NCI-H2081 treated with DMSO at 0.1 percent for 48 hours (cell line): ENCODE data around the gene MRPL14.

Source experiments
- DNase-seq: peaks from one replicate; lab custom pipeline; 2025; lab: John Stamatoyannopoulos, UW

Gene MRPL14

GRCh38 chr6:44078827-44079671 lies 48.2 kb downstream of the MRPL14 start:
- DNase-seq, result no peak

DNA sequence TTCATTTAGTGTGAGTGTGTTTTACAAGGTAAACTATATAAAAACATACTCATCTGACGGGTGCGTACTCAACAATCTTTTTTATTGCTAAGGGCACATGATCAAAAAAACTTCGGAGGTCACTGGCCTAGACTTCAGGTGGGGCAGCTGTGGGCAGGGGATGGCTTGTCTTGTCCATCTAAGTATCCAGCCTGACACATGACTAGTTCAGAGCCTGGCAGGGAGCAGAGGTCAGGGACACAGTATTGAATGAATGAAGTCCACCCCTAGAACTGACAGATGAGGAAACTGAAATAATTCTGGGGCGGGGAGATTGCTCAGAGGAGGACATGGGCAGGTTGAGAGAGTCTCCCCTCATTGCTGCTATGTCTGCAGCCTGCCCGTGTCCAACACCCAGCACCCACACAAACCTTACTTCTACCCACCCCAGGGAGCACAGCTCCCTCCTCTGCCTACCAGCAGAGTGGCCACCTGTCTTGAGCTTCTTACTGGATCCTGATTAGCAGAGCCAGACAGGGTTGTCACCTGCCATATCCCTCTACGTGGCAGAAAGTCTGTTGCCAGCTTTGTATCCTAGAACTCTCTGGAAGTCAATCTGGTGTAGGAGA lies 48.9 kb downstream of the MRPL14 start:
- DNase-seq, result no peak

DNA sequence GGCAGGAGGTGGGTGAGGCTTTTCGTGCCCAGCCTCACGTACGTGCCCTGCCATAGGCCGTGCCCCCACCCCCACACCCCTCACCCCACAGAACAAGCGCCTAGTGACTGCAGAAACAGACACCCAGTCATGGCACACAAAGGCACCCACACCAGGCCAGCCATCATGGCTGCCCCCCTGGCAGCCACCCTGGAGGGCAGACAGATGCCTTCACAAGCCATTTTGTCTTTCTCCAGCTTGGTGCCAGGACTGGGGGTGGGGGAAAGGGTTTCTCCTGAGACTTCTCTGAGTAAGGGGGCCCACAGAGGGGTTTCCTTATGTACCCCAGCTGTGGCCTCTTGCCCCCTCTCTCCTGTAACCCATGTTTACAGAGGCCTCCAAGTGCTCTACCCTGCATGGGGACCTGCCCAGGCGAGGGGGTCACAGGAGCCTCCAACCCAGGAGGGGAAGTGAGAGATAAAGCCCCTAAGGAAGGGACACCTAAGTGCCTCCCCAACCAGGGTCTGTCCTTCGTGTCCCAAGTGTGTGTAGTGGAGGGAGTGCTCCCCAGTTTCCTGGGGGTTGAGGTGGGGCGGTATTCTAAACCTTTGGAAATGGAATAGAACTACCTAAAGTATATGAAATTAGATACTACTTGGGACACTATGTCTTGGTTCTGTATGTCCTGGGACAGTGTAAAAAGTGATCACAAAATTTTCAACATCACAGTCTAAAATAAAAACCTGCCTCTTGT lies 49.9 kb downstream of the MRPL14 start:
- no peak for DNase-seq

GRCh38 chr6:44076356-44077213 lies 50.7 kb downstream of the MRPL14 start:
- DNase-seq, result no peak

DNA sequence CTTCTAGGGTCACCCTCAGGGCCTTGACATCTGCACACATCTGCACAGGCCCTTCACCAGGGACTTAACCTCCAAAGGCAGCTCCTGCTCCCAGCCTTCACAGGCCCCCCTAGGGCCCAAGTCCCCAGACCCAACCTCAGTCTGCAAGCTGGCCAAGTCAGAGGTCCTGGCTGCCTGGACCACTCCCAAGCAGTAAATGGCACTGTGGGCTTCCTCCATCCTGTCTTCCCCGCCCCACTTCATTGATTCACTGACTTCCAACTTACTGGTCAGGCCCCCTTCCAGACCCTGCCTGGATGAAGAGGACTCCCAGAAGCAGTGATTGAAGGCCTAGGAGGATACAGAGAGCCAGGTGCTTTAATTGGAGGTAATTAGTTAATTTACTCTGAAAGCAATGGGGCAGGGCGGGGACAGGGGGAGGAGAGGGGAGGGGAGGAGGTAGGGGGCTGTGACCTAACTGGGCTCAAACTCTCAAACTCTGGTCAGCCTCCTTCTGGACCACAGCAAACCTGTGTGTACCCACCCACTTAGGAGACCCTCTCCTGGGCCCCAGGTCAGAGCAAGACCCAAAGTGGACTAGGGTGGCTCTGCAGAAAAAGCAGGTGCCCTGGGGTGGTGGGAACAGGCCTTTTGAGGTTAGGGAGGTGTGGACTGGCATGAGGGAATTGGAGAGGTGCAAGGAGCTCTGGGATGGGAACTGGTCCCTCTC lies 51.5 kb downstream of the MRPL14 start:
- no peak for DNase-seq

GRCh38 chr6:44074813-44075646 lies 52.2 kb downstream of the MRPL14 start:
- DNase-seq, result no peak

DNA sequence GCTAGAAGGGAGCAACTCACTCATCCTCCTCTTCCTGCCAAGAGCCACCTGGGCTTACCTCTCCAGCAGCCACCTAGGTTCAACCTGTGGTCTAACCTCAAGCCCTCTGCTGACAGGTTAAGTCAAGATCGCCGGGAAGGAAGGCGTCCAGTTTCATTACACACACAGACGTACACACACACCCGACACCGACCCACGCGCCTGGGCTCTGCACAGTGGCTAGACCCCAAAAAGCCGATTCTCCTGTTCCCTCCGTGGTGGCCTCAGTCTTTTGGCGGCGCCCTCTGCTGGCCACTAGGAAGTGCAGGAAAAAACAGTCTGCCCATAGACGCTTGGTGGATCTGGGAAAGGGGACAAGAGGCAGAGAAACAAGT lies 52.8 kb downstream of the MRPL14 start:
- no peak for DNase-seq

DNA sequence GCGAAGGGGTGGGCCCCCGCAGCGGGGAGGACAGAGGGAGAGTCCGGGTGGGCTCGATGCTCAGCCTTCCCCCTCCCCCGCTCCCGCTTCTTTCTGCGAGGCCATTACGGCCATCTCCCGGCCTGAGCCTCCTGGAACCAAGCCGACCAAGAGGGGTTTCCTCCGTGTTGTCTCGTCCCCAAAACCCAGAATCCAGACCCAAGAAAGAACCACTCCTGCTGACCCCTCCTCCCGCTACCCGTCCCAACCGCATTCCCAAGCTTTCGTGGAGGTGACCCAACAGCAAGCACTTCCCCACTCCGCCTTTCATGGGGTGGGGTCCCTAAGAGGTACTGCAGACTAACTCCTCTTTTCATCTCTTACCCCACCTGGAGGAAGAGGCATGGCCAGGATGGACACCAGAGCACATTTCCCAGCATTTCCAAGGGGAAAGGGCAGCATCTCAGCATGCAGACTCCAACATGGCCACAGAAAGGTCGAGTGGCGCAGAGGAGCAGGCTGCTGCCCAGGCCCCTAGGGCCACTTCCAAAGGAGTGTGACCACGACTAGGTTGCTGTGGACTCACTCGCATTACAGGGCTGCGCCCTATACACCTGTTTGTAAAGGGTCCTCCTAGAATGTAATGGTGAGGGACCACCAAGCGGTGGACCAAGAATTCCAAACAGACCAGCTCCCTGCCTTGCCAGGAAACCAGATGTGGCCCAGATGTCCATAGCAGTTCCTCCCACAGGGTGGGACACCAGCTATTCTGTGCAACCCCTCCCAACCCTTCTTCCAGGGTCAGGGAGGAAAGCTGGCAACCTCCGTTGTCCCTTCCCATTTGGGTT lies 53.4 kb downstream of the MRPL14 start:
- no peak for DNase-seq

DNA sequence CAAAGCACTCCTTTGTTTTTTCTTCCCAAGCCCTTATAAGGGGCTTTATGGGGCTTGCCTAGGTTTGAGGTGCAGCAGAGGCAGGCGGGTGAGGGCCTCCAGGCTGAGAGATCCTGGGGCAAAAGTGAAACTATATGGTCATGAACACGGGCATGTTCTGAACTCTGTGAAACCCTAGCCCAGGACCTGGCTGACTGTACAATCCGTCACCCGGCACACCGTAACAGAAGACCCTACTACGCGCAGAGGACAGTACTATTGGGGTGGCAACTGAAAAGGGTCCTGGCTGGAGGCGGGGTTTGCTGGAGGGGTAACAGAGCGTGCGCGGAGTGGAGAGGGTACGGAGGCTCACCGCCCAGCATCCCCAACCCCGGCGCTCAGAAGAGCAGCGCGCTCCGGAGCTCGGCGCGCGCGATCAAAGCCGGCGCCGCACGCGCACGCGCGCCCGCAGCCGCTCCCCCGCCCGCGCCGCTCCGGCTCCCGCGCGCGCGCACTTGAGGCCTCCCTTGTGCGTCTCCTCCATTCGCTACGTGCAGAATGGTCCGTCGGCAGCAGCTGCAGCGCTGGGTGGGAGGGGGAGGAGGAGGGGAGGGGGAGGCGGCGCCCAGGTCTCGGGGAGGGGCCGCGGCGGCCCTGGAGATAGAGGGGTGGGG lies 54.2 kb downstream of the MRPL14 start:
- no peak for DNase-seq

DNA sequence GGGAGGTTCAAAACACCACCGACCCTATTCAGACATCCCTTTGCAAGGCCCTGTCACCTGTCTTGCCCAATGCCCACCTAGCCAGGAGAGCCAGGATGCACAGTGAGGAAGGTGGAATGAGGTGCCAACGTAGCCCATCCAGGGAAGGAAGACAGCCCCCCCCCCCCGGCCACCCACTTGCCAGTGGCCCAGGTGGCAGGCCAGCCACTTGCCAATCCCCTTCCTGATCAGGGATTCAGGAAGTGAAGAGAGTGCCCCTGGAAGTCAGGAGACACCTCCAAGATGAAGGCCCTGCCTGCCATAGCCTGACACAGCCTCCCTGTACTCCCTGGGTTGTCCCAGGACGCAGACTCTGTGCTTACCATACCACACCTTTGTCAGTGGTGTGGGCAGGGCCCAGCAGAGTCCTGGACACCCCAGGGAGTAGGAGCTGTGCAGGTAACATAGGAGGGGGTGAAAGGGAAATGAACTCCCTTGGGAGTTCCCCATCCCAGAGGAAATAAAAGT lies 54.7 kb downstream of the MRPL14 start:
- DNase-seq, result no peak

GRCh38 chr6:44071670-44072451 lies 55.4 kb downstream of the MRPL14 start:
- DNase-seq, result no peak

GRCh38 chr6:44068607-44069296 lies 58.5 kb downstream of the MRPL14 start:
- no peak for DNase-seq

DNA sequence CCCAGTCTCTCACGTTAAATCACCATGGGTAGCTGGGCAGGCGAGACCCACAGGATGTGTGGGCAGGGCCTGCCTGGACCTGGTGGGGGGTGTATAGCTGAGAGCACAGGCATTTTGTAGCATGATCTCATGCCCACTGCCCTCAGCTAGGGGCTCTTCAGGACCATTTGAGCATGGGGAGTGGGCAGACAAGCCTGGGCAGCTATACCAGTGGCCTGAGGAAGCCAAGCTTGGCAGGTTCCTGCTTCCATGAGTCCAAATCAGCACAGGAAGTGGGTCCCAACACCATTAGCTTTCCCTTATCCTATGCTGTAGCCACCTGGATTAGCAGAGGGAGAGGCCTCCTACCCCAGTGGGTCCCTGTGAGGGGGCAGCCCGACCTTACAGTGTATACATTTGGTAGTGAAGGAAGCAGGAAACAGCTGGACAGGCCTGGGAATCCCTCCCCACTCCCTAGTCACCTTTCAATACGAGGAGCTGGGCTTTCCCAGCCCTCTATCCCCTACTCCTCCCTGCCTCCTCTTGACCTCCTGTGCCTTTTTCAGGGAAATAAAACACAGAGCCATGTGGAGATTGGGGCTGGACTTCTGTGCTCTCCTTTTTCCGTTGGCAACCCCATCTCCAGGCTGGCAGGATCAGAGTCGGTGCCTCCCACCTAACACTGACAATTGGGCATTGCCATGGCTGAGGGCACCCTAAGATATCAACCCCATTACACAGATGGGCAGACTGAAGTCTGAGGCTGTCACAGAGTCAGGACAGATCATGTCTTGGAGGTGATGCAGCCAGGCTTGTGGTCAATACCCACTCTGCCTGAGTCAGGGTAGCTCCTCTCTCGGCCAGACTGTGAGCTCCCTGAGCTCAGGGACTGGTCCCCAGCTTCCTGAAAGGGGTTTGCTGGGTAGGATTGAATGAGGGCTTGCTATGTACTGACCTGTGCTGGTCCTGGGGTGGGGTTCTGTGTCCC lies 59.8 kb downstream of the MRPL14 start:
- DNase-seq, result no peak

- no peak for DNase-seq
Observed at GRCh38 chr6:44066394-44067172, 60.7 kb downstream of the MRPL14 start.

DNA sequence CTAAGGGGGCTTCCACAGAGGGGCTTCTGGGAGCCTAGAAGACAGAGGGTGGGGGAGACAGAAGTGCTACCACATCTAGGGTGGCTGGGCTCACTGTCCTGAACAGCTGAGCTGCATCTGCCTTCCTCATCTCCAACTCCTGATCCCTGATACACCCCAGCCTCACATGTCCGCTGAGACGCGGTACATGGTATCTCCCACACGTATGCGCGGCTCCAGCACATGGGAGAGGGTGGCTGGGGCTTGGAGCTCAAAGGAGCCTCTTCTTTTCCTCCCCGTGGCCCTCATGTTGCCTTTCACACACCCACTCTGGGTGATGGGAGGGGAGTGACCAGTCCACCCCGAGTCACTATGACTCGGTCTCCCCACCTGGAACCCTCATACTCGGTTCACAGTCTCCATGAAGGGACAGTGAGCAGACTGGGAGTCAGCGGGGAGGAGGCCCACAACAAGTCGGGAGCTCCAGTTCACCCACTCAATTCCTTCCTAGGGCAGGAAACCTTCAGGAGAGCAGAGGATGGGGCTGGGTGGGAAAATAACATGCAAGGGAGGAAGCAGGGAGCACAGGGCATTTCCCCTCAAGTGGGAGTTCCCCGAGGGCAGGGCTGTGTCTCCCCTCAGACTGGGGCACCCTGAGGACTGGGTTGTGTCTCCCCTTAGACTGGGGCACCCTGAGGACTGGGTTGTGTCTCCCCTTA lies 61.7 kb downstream of the MRPL14 start:
- DNase-seq, result no peak
